ENCODE data around the gene CCDC182.

CCDC182 gene

GRCh38 chr17:57755480-57756070, 10.5 kb upstream of the CCDC182 start:
- no peak for DNase-seq

GRCh38 chr17:57752031-57752905, 7.2 kb upstream of the CCDC182 start:
- no peak for DNase-seq

- DNase-seq = no peak
These were observed 6.4 kb upstream of the CCDC182 start for GRCh38 chr17:57751348-57751971.

GRCh38 chr17:57750895-57751294, 5.8 kb upstream of the CCDC182 start:
- no peak for DNase-seq

- no peak for DNase-seq
These were observed 5.2 kb upstream of the CCDC182 start for GRCh38 chr17:57750109-57750871.

GRCh38 chr17:57749701-57750100, 4.6 kb upstream of the CCDC182 start:
- no peak for DNase-seq

- peak; percentile 47 for DNase-seq
These were observed 2.3 kb upstream of the CCDC182 start for GRCh38 chr17:57747221-57748017.

GRCh38 chr17:57746221-57746620, 1.1 kb upstream of the CCDC182 start:
- no peak for DNase-seq

- DNase-seq = no peak
These were observed 616 bp downstream of the CCDC182 start for GRCh38 chr17:57744195-57745170.

GRCh38 chr17:57740235-57740528, 4.9 kb downstream of the CCDC182 start:
- no peak for DNase-seq

GRCh38 chr17:57739402-57740234, 5.5 kb downstream of the CCDC182 start:
- DNase-seq = no peak

GRCh38 chr17:57737450-57737849, 7.6 kb downstream of the CCDC182 start:
- DNase-seq = no peak

GRCh38 chr17:57735707-57736106, 9.4 kb downstream of the CCDC182 start:
- no peak for DNase-seq

- no peak for DNase-seq
These were observed 9.9 kb downstream of the CCDC182 start for GRCh38 chr17:57735230-57735629.

- no peak for DNase-seq
These were observed 12.0 kb downstream of the CCDC182 start for GRCh38 chr17:57733085-57733484.

GRCh38 chr17:57732062-57732461, 13.0 kb downstream of the CCDC182 start:
- DNase-seq = no peak

- DNase-seq = no peak
These were observed 14.9 kb downstream of the CCDC182 start for GRCh38 chr17:57730026-57730701.

GRCh38 chr17:57727630-57728175, 17.4 kb downstream of the CCDC182 start:
- no peak for DNase-seq

- no peak for DNase-seq
These were observed 18.3 kb downstream of the CCDC182 start for GRCh38 chr17:57726838-57727237.

Measured in stimulated activated CD4-positive, alpha-beta T cell treated with anti-CD3 and anti-CD28 coated beads, Interleukin-4, amount 100 ng/mL, for 24 hours (primary cell).